H9 (cell line): ENCODE data around the gene DLG5. TPM values are rescaled to one million over a fixed set of nuclear protein-coding genes. Genes with fewer than 3 reads are reported as not detected.
A peak's percentile ranks its signal among the peaks of the same experiment; 100 is the strongest.

Experiments
- DNase-seq: peaks from one replicate; pipeline ENCODE4 v3.0.0-alpha.2; 2017
- H2AFZ ChIP-seq: one replicate; pipeline ENCODE4 v1.6.1; 2013; ENCODE audit warnings: mild to moderate bottlenecking, low read length, control low read depth, moderate library complexity
- H2AK5ac ChIP-seq: 2 replicates; pipeline ENCODE4 v1.6.1; 2013; ENCODE audit warnings: low read length, control low read depth, mixed read lengths; ENCODE audit not compliant: insufficient read length
- H2BK120ac ChIP-seq: one replicate; pipeline ENCODE4 v1.6.1; 2013; ENCODE audit warnings: low read depth, mild to moderate bottlenecking, low read length, control low read depth, inconsistent platforms; ENCODE audit not compliant: poor library complexity, severe bottlenecking
- H2BK12ac ChIP-seq: 2 replicates; pipeline ENCODE4 v1.6.1; 2013; ENCODE audit warnings: low read length, control low read depth, mixed read lengths, low read depth; ENCODE audit not compliant: insufficient read length
- H2BK15ac ChIP-seq: 2 replicates; pipeline ENCODE4 v1.6.1; 2013; ENCODE audit warnings: low read depth, low read length, control low read depth
- H2BK20ac ChIP-seq: one replicate; pipeline ENCODE4 v1.6.1; 2013; ENCODE audit warnings: low read depth, mild to moderate bottlenecking, low read length, control low read depth, inconsistent platforms; ENCODE audit not compliant: poor library complexity, severe bottlenecking
- H2BK5ac ChIP-seq: 2 replicates; pipeline ENCODE4 v1.6.1; 2013; ENCODE audit warnings: low read length, control low read depth, mixed read lengths; ENCODE audit not compliant: insufficient read length
- H3K14ac ChIP-seq: 2 replicates; pipeline ENCODE4 v1.6.1; 2013; ENCODE audit warnings: low read length, control low read depth; ENCODE audit not compliant: insufficient read depth
- H3K18ac ChIP-seq: 2 replicates; pipeline ENCODE4 v1.6.1; 2013; ENCODE audit warnings: low read depth, mild to moderate bottlenecking, mixed read lengths, low read length, control low read depth; ENCODE audit not compliant: insufficient read length
- H3K23ac ChIP-seq: 2 replicates; pipeline ENCODE4 v1.6.1; 2013; ENCODE audit warnings: low read length, control low read depth, mixed read lengths, low read depth; ENCODE audit not compliant: insufficient read length
- H3K23me2 ChIP-seq: 2 replicates; pipeline ENCODE4 v1.6.1; 2013; ENCODE audit warnings: low read depth, mild to moderate bottlenecking, mixed read lengths, low read length, control low read depth; ENCODE audit not compliant: insufficient read length, poor library complexity, severe bottlenecking
- H3K27ac ChIP-seq: 2 replicates; pipeline ENCODE4 v1.5.1; 2013; ENCODE audit warnings: low read length, control low read depth, mixed read lengths, low read depth; ENCODE audit not compliant: insufficient read length
- H3K27me3 ChIP-seq: 2 replicates; pipeline ENCODE4 v1.6.1; 2013; ENCODE audit warnings: low read length, control low read depth, inconsistent platforms; ENCODE audit not compliant: insufficient read depth
- H3K4ac ChIP-seq: 2 replicates; pipeline ENCODE4 v1.6.1; 2013; ENCODE audit warnings: low read depth, mild to moderate bottlenecking, control low read depth, inconsistent platforms, low read length, moderate library complexity
- H3K4me1 ChIP-seq: 2 replicates; pipeline ENCODE4 v1.6.1; 2013; ENCODE audit warnings: low read length, control low read depth, inconsistent platforms; ENCODE audit not compliant: insufficient read depth
- H3K4me2 ChIP-seq: 2 replicates; pipeline ENCODE4 v1.6.1; 2013; ENCODE audit warnings: low read length, control low read depth, mixed read lengths; ENCODE audit not compliant: insufficient read length, insufficient read depth
- H3K56ac ChIP-seq: 2 replicates; pipeline ENCODE4 v1.6.1; 2013; ENCODE audit warnings: low read depth, mild to moderate bottlenecking, mixed read lengths, low read length, control low read depth; ENCODE audit not compliant: insufficient read length
- H3K79me1 ChIP-seq: 2 replicates; pipeline ENCODE4 v1.6.1; 2013; ENCODE audit warnings: low read depth, mild to moderate bottlenecking, moderate library complexity, low read length, control low read depth, inconsistent platforms; ENCODE audit not compliant: insufficient read depth, poor library complexity, severe bottlenecking
- H3K79me2 ChIP-seq: 2 replicates; pipeline ENCODE4 v1.6.1; 2013; ENCODE audit warnings: low read length, control low read depth, inconsistent platforms; ENCODE audit not compliant: insufficient read depth
- H3K9ac ChIP-seq: 2 replicates; pipeline ENCODE4 v1.6.1; 2013; ENCODE audit warnings: low read length, control low read depth, mixed read lengths; ENCODE audit not compliant: insufficient read length; ENCODE audit errors: extremely low read depth
- H3K9me3 ChIP-seq: one replicate; pipeline ENCODE4 v1.6.1; 2013; ENCODE audit warnings: low read depth, low read length, inconsistent platforms; ENCODE audit not compliant: control insufficient read depth
- H3T11ph ChIP-seq: one replicate; pipeline ENCODE4 v1.6.1; 2013; ENCODE audit warnings: mild to moderate bottlenecking, low read length, control low read depth, inconsistent platforms
- H4K20me1 ChIP-seq: one replicate; pipeline ENCODE4 v1.6.1; 2013; ENCODE audit not compliant: control insufficient read depth, insufficient read length, insufficient read depth
- H4K5ac ChIP-seq: 2 replicates; pipeline ENCODE4 v1.6.1; 2013; ENCODE audit warnings: low read depth, mild to moderate bottlenecking, mixed read lengths, low read length, control low read depth; ENCODE audit not compliant: insufficient read length
- H4K8ac ChIP-seq: replicated peaks from 2 replicates; pipeline ENCODE4 v1.6.1; 2013; ENCODE audit warnings: low read length, control low read depth, mixed read lengths, low read depth; ENCODE audit not compliant: insufficient read length
- H4K91ac ChIP-seq: 2 replicates; pipeline ENCODE4 v1.6.1; 2013; ENCODE audit warnings: low read depth, mild to moderate bottlenecking, moderate library complexity, mixed read lengths, low read length, control low read depth; ENCODE audit not compliant: insufficient read length
- H3K27ac Mint-ChIP-seq, 3 experiments: 2 replicates in 2 of 3; 3 replicates in 1 of 3; pipeline ENCODE4 v1.8.0; 2020 to 2021; ENCODE audit warnings: mixed read lengths in 3 of 3, mild to moderate bottlenecking in 1 of 3, moderate library complexity in 1 of 3
- H3K27me3 Mint-ChIP-seq: 2 replicates; pipeline ENCODE4 v1.8.0; 2021; ENCODE audit warnings: low read depth, mild to moderate bottlenecking, moderate library complexity, mixed read lengths
- H3K36me3 Mint-ChIP-seq, 3 experiments: 2 replicates in 2 of 3; 3 replicates in 1 of 3; pipeline ENCODE4 v1.8.0; 2020 to 2021; ENCODE audit warnings: low read depth in 3 of 3, mixed read lengths in 3 of 3; ENCODE audit not compliant: insufficient read depth in 1 of 3
- H3K4me1 Mint-ChIP-seq, 2 experiments: 2 replicates each; pipeline ENCODE4 v1.8.0; 2020; ENCODE audit warnings: mixed read lengths in 2 of 2
- H3K4me3 Mint-ChIP-seq, 2 experiments: 2 replicates in 1 of 2; 3 replicates in 1 of 2; pipeline ENCODE4 v1.8.0; 2020 to 2021; ENCODE audit warnings: mild to moderate bottlenecking in 2 of 2, mixed read lengths in 2 of 2, moderate library complexity in 1 of 2
- H3K9me3 Mint-ChIP-seq, 2 experiments: 2 replicates in 1 of 2; 3 replicates in 1 of 2; pipeline ENCODE4 v1.8.0; 2020; ENCODE audit warnings: mild to moderate bottlenecking in 2 of 2, mixed read lengths in 2 of 2, moderate library complexity in 1 of 2
- WGBS: extraction: QIAGEN DNeasy Blood & Tissue Kit; methylation state at CpG from one replicate; pipeline ENCODE4 v1.1.7; 2013; ENCODE audit warnings: missing lambda C conversion rate, low lambda C conversion rate, mixed read lengths; ENCODE audit not compliant: insufficient read length; ENCODE audit errors: extremely low coverage; 5-methylcytosine and 5-hydroxymethylcytosine counted together
- total RNA-seq: library from RNA; stranded (reverse); gene quantifications from 2 replicates; pipeline ENCODE4 v1.2.1, GENCODE V29; 2021
- TF ChIP-seq, protein P1 (sequence below): fragments of 200-600 bp; sonication (generic); conservative IDR thresholded peaks from 3 replicates; pipeline ENCODE4 v1.8.0; 2021; ENCODE audit warnings: antibody characterized with exemption, mild to moderate bottlenecking

Gene DLG5
- total RNA-seq, 1 experiment from 2014 or later = 67.4 TPM

DNA sequence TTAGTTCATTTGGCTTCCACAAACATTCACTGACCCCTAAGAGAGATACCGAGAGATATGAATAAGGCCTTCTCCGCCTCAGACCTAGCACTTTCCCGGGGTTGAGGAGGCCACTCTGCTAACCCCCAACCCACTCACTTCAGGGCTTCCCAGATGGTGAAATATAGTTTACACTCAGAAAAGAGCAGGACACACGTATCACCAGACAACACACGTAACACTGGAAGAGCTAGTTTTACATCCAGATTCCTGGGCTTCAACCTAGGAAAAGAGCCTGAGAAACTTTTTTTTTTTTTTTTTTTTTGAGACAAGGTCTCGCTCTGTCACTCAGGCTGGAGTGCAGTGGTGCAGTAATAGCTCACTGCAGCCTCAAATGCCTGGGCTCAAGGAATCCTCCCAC, 15.2 kb upstream of the DLG5 start:
- Histone ChIP-seq H2BK120ac (no peak overlapping the region), H3K23ac (no peak overlapping the region), H3K9ac (no peak overlapping the region), H3T11ph (no peak overlapping the region), H4K5ac (no peak overlapping the region), H4K20me1 (no peaks in the 10 kb centered on the region), H3K18ac (no peak overlapping the region), H4K8ac (no peak overlapping the region), H2BK20ac (no peak overlapping the region), H2BK12ac (no peak overlapping the region), H3K4me1 (0 out of 2 replicates have a peak, but pooled peaks cover 2% of the 10 kb centered on the region), H3K4me2 (no peak overlapping the region), H2AFZ (no peak overlapping the region), H3K27ac (no peak overlapping the region), H3K14ac (no peak overlapping the region), H3K23me2 (no peaks in the 10 kb centered on the region), H2AK5ac (no peak overlapping the region), H3K79me1 (no peaks in the 10 kb centered on the region), H3K9me3 (no peaks in the 10 kb centered on the region), H2BK15ac (no peak overlapping the region), H3K27me3 (no peaks in the 10 kb centered on the region), H2BK5ac (no peak overlapping the region), H3K79me2 (no peaks in the 10 kb centered on the region), H4K91ac (no peak overlapping the region), H3K56ac (no peak overlapping the region), H3K4ac (no peak overlapping the region)
- TF ChIP-seq, protein P1, sequence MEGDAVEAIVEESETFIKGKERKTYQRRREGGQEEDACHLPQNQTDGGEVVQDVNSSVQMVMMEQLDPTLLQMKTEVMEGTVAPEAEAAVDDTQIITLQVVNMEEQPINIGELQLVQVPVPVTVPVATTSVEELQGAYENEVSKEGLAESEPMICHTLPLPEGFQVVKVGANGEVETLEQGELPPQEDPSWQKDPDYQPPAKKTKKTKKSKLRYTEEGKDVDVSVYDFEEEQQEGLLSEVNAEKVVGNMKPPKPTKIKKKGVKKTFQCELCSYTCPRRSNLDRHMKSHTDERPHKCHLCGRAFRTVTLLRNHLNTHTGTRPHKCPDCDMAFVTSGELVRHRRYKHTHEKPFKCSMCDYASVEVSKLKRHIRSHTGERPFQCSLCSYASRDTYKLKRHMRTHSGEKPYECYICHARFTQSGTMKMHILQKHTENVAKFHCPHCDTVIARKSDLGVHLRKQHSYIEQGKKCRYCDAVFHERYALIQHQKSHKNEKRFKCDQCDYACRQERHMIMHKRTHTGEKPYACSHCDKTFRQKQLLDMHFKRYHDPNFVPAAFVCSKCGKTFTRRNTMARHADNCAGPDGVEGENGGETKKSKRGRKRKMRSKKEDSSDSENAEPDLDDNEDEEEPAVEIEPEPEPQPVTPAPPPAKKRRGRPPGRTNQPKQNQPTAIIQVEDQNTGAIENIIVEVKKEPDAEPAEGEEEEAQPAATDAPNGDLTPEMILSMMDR = no peak
- peaks cover 26 to 35% of the 10 kb centered on the region in 2 experiments for H3K4me1 Mint-ChIP-seq
- H3K4me3 Mint-ChIP-seq = no peak overlapping the region
- H3K27me3 Mint-ChIP-seq = peaks cover 1% of the 10 kb centered on the region
- no peaks in the 10 kb centered on the region; a peak in 1 of 7 replicates for H3K36me3 Mint-ChIP-seq
- WGBS = no CpG with 5 or more reads among the region's 6 CpGs
- no peaks in the 10 kb centered on the region; a peak in 1 of 5 replicates for H3K9me3 Mint-ChIP-seq
- DNase-seq = no peak
- 0 out of 7 replicates have a peak overlapping the region, but pooled peaks of 1 of the 3 experiments have one; percentile 12 for H3K27ac Mint-ChIP-seq
